Activated CD4-positive, alpha-beta T cell treated with anti-CD3 and anti-CD28 coated beads, Interleukin-2, amount 10 ng/mL, durations not matched to agents 7 days and 5 days (primary cell): Measurements from ENCODE around the gene BORA. TPM values are rescaled to one million over a fixed set of nuclear protein-coding genes. Genes with fewer than 3 reads are reported as not detected.
A peak's percentile ranks its signal among the peaks of the same experiment; 100 is the strongest.

ENCODE experiments used
- CTCF ChIA-PET: fragments of 350-600 bp; sonication (Branson Sonifier 250); formaldehyde crosslinking; loops from one replicate; lab custom pipeline; 2021; ENCODE audit warnings: antibody characterized with exemption; lab: Charles Lee
- POLR2A ChIA-PET: fragments of 350-600 bp; sonication (Branson Sonifier 250); formaldehyde crosslinking; loops from one replicate; lab custom pipeline; 2021; ENCODE audit warnings: antibody characterized with exemption; lab: Charles Lee
- DNase-seq: peaks from one replicate; pipeline ENCODE4 v3.0.0-alpha.2; 2020
- H3K27ac Mint-ChIP-seq: one replicate; pipeline ENCODE4 v1.8.0; 2021; ENCODE audit warnings: mild to moderate bottlenecking, moderate library complexity, mixed read lengths
- H3K27me3 Mint-ChIP-seq: one replicate; pipeline ENCODE4 v1.8.0; 2021; ENCODE audit warnings: mixed read lengths
- H3K36me3 Mint-ChIP-seq: one replicate; pipeline ENCODE4 v1.8.0; 2021; ENCODE audit warnings: low read depth, mixed read lengths
- H3K4me1 Mint-ChIP-seq: one replicate; pipeline ENCODE4 v1.8.0; 2021; ENCODE audit warnings: mixed read lengths
- H3K4me3 Mint-ChIP-seq: one replicate; pipeline ENCODE4 v1.8.0; 2021; ENCODE audit warnings: mild to moderate bottlenecking, moderate library complexity, mixed read lengths
- H3K9me3 Mint-ChIP-seq: one replicate; pipeline ENCODE4 v1.8.0; 2021; ENCODE audit warnings: mixed read lengths
- total RNA-seq, 2 experiments: library from RNA; stranded (reverse); gene quantifications; one replicate each; pipeline ENCODE4 v1.2.3, GENCODE V29; 2021

BORA gene
- total RNA-seq, 2 experiments from 2014 or later: 31.1 to 32.0 TPM

- POLR2A ChIA-PET: no interaction called here
- Mint-ChIP-seq H3K27ac (peak overlapping the region; percentile 91), H3K27me3 (no peaks in the 10 kb centered on the region), H3K36me3 (peaks cover 62% of the 10 kb centered on the region), H3K4me1 (peaks cover 56% of the 10 kb centered on the region), H3K4me3 (peak overlapping the region; percentile 93), H3K9me3 (peaks cover 3% of the 10 kb centered on the region)
- CTCF ChIA-PET: no interaction called here
- peak; percentile 50 for DNase-seq
Observed at GRCh38 chr13:72726726-72727416, 852 bp upstream of the BORA start.

GRCh38 chr13:72728290-72728605 is 525 bp downstream of the BORA start:
- Mint-ChIP-seq H3K27me3 (no peaks in the 10 kb centered on the region), H3K4me3 (peak overlapping the region; percentile 93), H3K36me3 (peaks cover 63% of the 10 kb centered on the region), H3K27ac (peak overlapping the region; percentile 91), H3K4me1 (peaks cover 53% of the 10 kb centered on the region), H3K9me3 (no peaks in the 10 kb centered on the region)
- ChIA-PET CTCF (interaction anchor here (1.1 kb wide), 1 partner anchor 10 kb away, joined by 4 read pairs; no protein-coding TSS in a partner anchor), POLR2A (interaction anchor here (1.2 kb wide), 1 partner anchor 9 kb away, joined by 6 read pairs; no protein-coding TSS in a partner anchor)
- no peak for DNase-seq

- Mint-ChIP-seq H3K9me3 (no peaks in the 10 kb centered on the region), H3K27me3 (no peaks in the 10 kb centered on the region), H3K27ac (no peak overlapping the region), H3K36me3 (peaks cover 61% of the 10 kb centered on the region), H3K4me1 (peaks cover 25% of the 10 kb centered on the region), H3K4me3 (no peak overlapping the region)
- CTCF ChIA-PET: interaction anchor here (1.2 kb wide), 1 partner anchor 11 kb away, joined by 3 read pairs; no protein-coding TSS in a partner anchor
- POLR2A ChIA-PET: interaction anchor here (1.1 kb wide), 1 partner anchor 8 kb away, joined by 6 read pairs; no protein-coding TSS in a partner anchor
- DNase-seq: no peak
Observed at GRCh38 chr13:72737033-72737432, 9.3 kb downstream of the BORA start.

- ChIA-PET CTCF (no interaction called here), POLR2A (no interaction called here)
- Mint-ChIP-seq H3K4me1 (peaks cover 16% of the 10 kb centered on the region), H3K27ac (no peak overlapping the region), H3K4me3 (no peak overlapping the region), H3K9me3 (no peaks in the 10 kb centered on the region), H3K27me3 (no peaks in the 10 kb centered on the region), H3K36me3 (peaks cover 56% of the 10 kb centered on the region)
- no peak for DNase-seq
Observed at GRCh38 chr13:72740015-72740414, 12.3 kb downstream of the BORA start.

- peaks cover 17% of the 10 kb centered on the region for H3K4me1 Mint-ChIP-seq
- H3K36me3 Mint-ChIP-seq: peaks cover 62% of the 10 kb centered on the region
- no peaks in the 10 kb centered on the region for H3K9me3 Mint-ChIP-seq
- DNase-seq: no peak
- CTCF ChIA-PET: interaction anchor here (1.3 kb wide), 1 partner anchor 10 kb away, joined by 4 read pairs; no protein-coding TSS in a partner anchor
- POLR2A ChIA-PET: no interaction called here
- no peaks in the 10 kb centered on the region for H3K27me3 Mint-ChIP-seq
- H3K4me3 Mint-ChIP-seq: no peak overlapping the region
- no peak overlapping the region for H3K27ac Mint-ChIP-seq
Observed at GRCh38 chr13:72745260-72745659, 17.5 kb downstream of the BORA start.

GRCh38 chr13:72751220-72751619 is 23.5 kb downstream of the BORA start:
- Mint-ChIP-seq H3K36me3 (peaks cover 67% of the 10 kb centered on the region), H3K4me1 (peaks cover 11% of the 10 kb centered on the region), H3K4me3 (no peak overlapping the region), H3K27me3 (no peaks in the 10 kb centered on the region), H3K9me3 (peaks cover 3% of the 10 kb centered on the region), H3K27ac (no peak overlapping the region)
- POLR2A ChIA-PET: no interaction called here
- no peak for DNase-seq
- CTCF ChIA-PET: no interaction called here

GRCh38 chr13:72754111-72754510 is 26.4 kb downstream of the BORA start:
- no peak overlapping the region for H3K27ac Mint-ChIP-seq
- peaks cover 3% of the 10 kb centered on the region for H3K9me3 Mint-ChIP-seq
- CTCF ChIA-PET: interaction anchor here (0.9 kb wide), 1 partner anchor 16 kb away, joined by 4 read pairs; no protein-coding TSS in a partner anchor
- peaks cover 57% of the 10 kb centered on the region for H3K36me3 Mint-ChIP-seq
- H3K27me3 Mint-ChIP-seq: no peaks in the 10 kb centered on the region
- no peak for DNase-seq
- peaks cover 8% of the 10 kb centered on the region for H3K4me1 Mint-ChIP-seq
- POLR2A ChIA-PET: no interaction called here
- H3K4me3 Mint-ChIP-seq: no peak overlapping the region

- Mint-ChIP-seq H3K4me3 (no peak overlapping the region), H3K4me1 (no peaks in the 10 kb centered on the region), H3K9me3 (no peaks in the 10 kb centered on the region), H3K27me3 (no peaks in the 10 kb centered on the region), H3K36me3 (peaks cover 50% of the 10 kb centered on the region), H3K27ac (no peak overlapping the region)
- POLR2A ChIA-PET: no interaction called here
- DNase-seq: no peak
- CTCF ChIA-PET: interaction anchor here (1.4 kb wide), 1 partner anchor 13 kb away, joined by 4 read pairs; no protein-coding TSS in a partner anchor
Observed at GRCh38 chr13:72757792-72758535, 30.2 kb downstream of the BORA start.

GRCh38 chr13:72760189-72760588 is 32.5 kb downstream of the BORA start:
- H3K36me3 Mint-ChIP-seq: peaks cover 53% of the 10 kb centered on the region

GRCh38 chr13:72763411-72763810 is 35.7 kb downstream of the BORA start:
- no peaks in the 10 kb centered on the region for H3K9me3 Mint-ChIP-seq
- POLR2A ChIA-PET: no interaction called here
- H3K4me3 Mint-ChIP-seq: no peak overlapping the region
- H3K27me3 Mint-ChIP-seq: no peaks in the 10 kb centered on the region
- no peaks in the 10 kb centered on the region for H3K4me1 Mint-ChIP-seq
- H3K36me3 Mint-ChIP-seq: peaks cover 58% of the 10 kb centered on the region
- CTCF ChIA-PET: interaction anchor here (0.9 kb wide), 1 partner anchor 14 kb away, joined by 3 read pairs; no protein-coding TSS in a partner anchor
- no peak for DNase-seq
- no peak overlapping the region for H3K27ac Mint-ChIP-seq

More at GRCh38 chr13:72760189-72760588, 32.5 kb downstream of the BORA start:
- no peak overlapping the region for H3K27ac Mint-ChIP-seq
- no peaks in the 10 kb centered on the region for H3K27me3 Mint-ChIP-seq
- H3K4me3 Mint-ChIP-seq: no peak overlapping the region
- no peaks in the 10 kb centered on the region for H3K4me1 Mint-ChIP-seq
- CTCF ChIA-PET: interaction anchor here (0.9 kb wide), 1 partner anchor 12 kb away, joined by 3 read pairs; no protein-coding TSS in a partner anchor
- POLR2A ChIA-PET: no interaction called here
- H3K9me3 Mint-ChIP-seq: no peaks in the 10 kb centered on the region
- no peak for DNase-seq

- ChIA-PET POLR2A (no interaction called here), CTCF (no interaction called here)
- Mint-ChIP-seq H3K27me3 (no peaks in the 10 kb centered on the region), H3K27ac (no peak overlapping the region), H3K4me1 (peaks cover 19% of the 10 kb centered on the region), H3K9me3 (no peaks in the 10 kb centered on the region), H3K36me3 (peaks cover 68% of the 10 kb centered on the region), H3K4me3 (no peak overlapping the region)
- DNase-seq: no peak
Observed at GRCh38 chr13:72774019-72774418, 46.3 kb downstream of the BORA start.

GRCh38 chr13:72781451-72782439 is 54.0 kb downstream of the BORA start, which contains the start of the genes DIS3 and PIBF1:
TSS of gene DIS3 (minus strand) at chr13:72781900. CDS start at chr13:72781832, 68 bp downstream.
TSS of gene PIBF1 (plus strand) at chr13:72782133. CDS start at chr13:72783470, 1,337 bp downstream.
- Mint-ChIP-seq H3K4me1 (peaks cover 55% of the 10 kb centered on the region), H3K27me3 (no peaks in the 10 kb centered on the region), H3K27ac (peak within 1 kb of the TSS; percentile 98), H3K9me3 (no peaks in the 10 kb centered on the region), H3K36me3 (peaks cover 44% of the 10 kb centered on the region), H3K4me3 (peak within 1 kb of the TSS; percentile 94)
- CTCF ChIA-PET: no interaction called here
- DNase-seq: peak; percentile 99
- POLR2A ChIA-PET: no interaction called here
